HepG2 (cell line): Measurements from ENCODE around the gene VANGL2. TPM values are rescaled to one million over a fixed set of nuclear protein-coding genes. Genes with fewer than 3 reads are reported as not detected.

Experiments
- DNMT3B ChIP-seq: conservative IDR thresholded peaks from 2 replicates; pipeline ENCODE4 v1.6.1; 2016; ENCODE audit warnings: missing biosample characterization, control low read depth
- HMGXB3 ChIP-seq: sonication (generic); formaldehyde crosslinking; IDR thresholded peaks from 2 replicates; pipeline ENCODE4 v1.4.0; 2020; ENCODE audit warnings: missing genetic modification reagents, borderline replicate concordance
- PATZ1 ChIP-seq: sonication (generic); formaldehyde crosslinking; IDR thresholded peaks from 2 replicates; pipeline ENCODE4 v1.4.0; 2020; ENCODE audit warnings: missing genetic modification reagents
- TEAD2 ChIP-seq: sonication (generic); formaldehyde crosslinking; IDR thresholded peaks from 2 replicates; pipeline ENCODE4 v1.9.0; 2021; ENCODE audit warnings: missing genetic modification reagents
- ZBTB7A ChIP-seq: sonication (generic); formaldehyde crosslinking; IDR thresholded peaks from 2 replicates; pipeline ENCODE4 v1.8.0; 2022; ENCODE audit warnings: mild to moderate bottlenecking, missing genetic modification reagents
- ZIK1 ChIP-seq: sonication (generic); formaldehyde crosslinking; IDR thresholded peaks from 2 replicates; pipeline ENCODE4 v1.5.0; 2020; ENCODE audit warnings: mild to moderate bottlenecking, low read depth, missing genetic modification reagents, borderline replicate concordance
- polyA plus RNA-seq, 8 experiments: library from polyadenylated mRNA; depleted of rRNA in 3 of 8; stranded (reverse) in 7 of 8; unstranded in 1 of 8; fragments of >200 nt; fragmentation: Illumina TruSeq in 4 of 8; extraction: Trizol in 4 of 8; gene quantifications; 2 replicates each; pipeline versions ENCODE4 v1.2.1 to v1.2.3, GENCODE V29; 2011 to 2016; ENCODE audit warnings: low read depth in 4 of 8, missing spikeins in 1 of 8, mixed read lengths in 1 of 8; ENCODE audit not compliant: insufficient read depth in 1 of 8
- total RNA-seq, 5 experiments: library from RNA; depleted of rRNA; stranded (reverse); fragments of >200 nt; fragmentation: Illumina TruSeq; extraction: Trizol; gene quantifications; 2 replicates each; pipeline ENCODE4 v1.2.3, GENCODE V29; 2016; ENCODE audit warnings: low read depth in 1 of 5
- TF ChIP-seq, protein P1 (sequence below): sonication (generic); formaldehyde crosslinking; IDR thresholded peaks from 2 replicates; pipeline ENCODE4 v1.5.1; 2020; ENCODE audit warnings: missing genetic modification reagents, mild to moderate bottlenecking, borderline replicate concordance
- TF ChIP-seq, protein P2 (sequence below): sonication (generic); formaldehyde crosslinking; IDR thresholded peaks from 2 replicates; pipeline ENCODE4 v1.8.0; 2022; ENCODE audit warnings: missing genetic modification reagents, mild to moderate bottlenecking, moderate library complexity, borderline replicate concordance
- TF ChIP-seq, protein P3 (sequence below): IDR thresholded peaks from 2 replicates; pipeline ENCODE4 v1.6.1; 2016; ENCODE audit warnings: missing genetic modification reagents, missing compliant biosample characterization

The VANGL2 gene
- total and polyA plus RNA-seq, 2 of the 13 experiments (the other 11 are each of a cell fraction or from before 2014, with no cell fraction given): 0.09 TPM; not detected in 1

GRCh38 chr1:160366731-160367515, 33.4 kb upstream of the VANGL2 start, which contains the start of gene NHLH1 (continued):
- TF ChIP-seq HMGXB3 (CRISPR knock-in tag) (no peak), TEAD2 (CRISPR knock-in tag) (no peak), ZBTB7A (CRISPR knock-in tag) (no peak), DNMT3B (CRISPR knock-in tag) (no peak), PATZ1 (no peak), ZIK1 (no peak)
- TF ChIP-seq, protein P1, sequence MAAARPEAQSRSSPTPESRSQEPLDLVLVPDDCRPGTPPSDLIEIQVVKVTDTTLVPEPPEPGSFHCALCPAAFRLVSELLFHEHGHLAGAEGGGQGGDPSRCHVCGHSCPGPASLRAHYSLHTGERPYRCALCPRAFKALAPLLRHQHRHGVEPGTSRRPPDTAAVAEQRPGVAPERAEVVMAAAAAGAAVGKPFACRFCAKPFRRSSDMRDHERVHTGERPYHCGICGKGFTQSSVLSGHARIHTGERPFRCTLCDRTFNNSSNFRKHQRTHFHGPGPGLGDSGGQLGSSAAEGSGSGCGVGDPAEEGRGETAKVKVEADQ: no peak
- TF ChIP-seq, protein P2, sequence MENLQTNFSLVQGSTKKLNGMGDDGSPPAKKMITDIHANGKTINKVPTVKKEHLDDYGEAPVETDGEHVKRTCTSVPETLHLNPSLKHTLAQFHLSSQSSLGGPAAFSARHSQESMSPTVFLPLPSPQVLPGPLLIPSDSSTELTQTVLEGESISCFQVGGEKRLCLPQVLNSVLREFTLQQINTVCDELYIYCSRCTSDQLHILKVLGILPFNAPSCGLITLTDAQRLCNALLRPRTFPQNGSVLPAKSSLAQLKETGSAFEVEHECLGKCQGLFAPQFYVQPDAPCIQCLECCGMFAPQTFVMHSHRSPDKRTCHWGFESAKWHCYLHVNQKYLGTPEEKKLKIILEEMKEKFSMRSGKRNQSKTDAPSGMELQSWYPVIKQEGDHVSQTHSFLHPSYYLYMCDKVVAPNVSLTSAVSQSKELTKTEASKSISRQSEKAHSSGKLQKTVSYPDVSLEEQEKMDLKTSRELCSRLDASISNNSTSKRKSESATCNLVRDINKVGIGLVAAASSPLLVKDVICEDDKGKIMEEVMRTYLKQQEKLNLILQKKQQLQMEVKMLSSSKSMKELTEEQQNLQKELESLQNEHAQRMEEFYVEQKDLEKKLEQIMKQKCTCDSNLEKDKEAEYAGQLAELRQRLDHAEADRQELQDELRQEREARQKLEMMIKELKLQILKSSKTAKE (CRISPR knock-in tag): no peak
- TF ChIP-seq, protein P3, sequence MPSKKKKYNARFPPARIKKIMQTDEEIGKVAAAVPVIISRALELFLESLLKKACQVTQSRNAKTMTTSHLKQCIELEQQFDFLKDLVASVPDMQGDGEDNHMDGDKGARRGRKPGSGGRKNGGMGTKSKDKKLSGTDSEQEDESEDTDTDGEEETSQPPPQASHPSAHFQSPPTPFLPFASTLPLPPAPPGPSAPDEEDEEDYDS (CRISPR knock-in tag): no peak
